ENCODE measurements around the gene LRIT2. TPM values are rescaled to one million over a fixed set of nuclear protein-coding genes. Genes with fewer than 3 reads are reported as not detected.

The LRIT2 gene
- total RNA-seq, 1 experiment from 2014 or later: not detected

DNA sequence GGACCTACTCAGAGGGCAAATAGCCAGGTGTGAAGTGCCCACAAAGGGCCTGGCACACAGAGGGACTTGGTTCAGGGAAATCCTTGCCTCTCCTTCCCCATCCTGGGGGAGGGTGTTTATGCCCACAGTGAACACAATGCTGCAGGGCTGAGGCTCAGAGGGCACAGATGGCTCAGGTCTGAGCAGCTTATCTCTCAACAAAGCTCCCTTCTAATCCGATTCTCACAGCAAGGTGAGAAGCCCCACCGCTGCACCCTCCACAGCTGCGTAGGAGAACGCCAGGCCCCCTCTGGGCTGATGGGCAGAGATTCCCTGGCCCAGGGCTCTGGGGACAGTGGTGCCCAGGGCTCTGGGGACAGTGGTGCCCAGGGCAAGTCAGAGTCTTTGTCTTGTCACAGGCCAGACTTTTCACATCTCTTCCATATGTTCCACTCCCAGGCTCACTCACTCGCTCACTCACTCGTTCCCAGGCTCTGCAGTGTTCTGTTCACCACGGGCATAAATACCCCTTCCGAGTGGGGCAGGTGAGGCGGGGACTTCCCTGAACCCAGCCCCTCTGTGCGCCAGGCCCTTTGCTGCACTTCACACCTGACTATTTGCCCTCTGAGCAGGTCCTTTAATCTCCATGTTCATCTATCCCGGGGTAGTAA, 39.7 kb downstream of the LRIT2 start:
- ChIA-PET POLR2A (no interaction called here), CTCF (interaction anchor here (1.6 kb wide), 1 partner anchor 38 kb away, joined by 9 read pairs; no protein-coding TSS in a partner anchor)
- H3K36me3 Mint-ChIP-seq: peaks cover 7% of the 10 kb centered on the region
- ATAC-seq (no peak), DNase-seq (ENCODE audit: low spot score) (no peak)
- no peaks in the 10 kb centered on the region for H3K4me1 Mint-ChIP-seq
- H3K27me3 Mint-ChIP-seq (ENCODE audit: low read depth): peaks cover 2% of the 10 kb centered on the region
- no peak for TF ChIP-seq GTF2I (CRISPR knock-in tag; conservative IDR thresholded peaks at IDR 0.05)
- no peak for TF ChIP-seq PRRX2 (CRISPR knock-in tag; IDR thresholded peaks at IDR 0.05)
- no peak for TF ChIP-seq NR1H2 (CRISPR knock-in tag; IDR thresholded peaks at IDR 0.05)
- no peak for TF ChIP-seq NFATC4 (CRISPR knock-in tag; IDR thresholded peaks at IDR 0.05)
- TF ChIP-seq, protein P1, sequence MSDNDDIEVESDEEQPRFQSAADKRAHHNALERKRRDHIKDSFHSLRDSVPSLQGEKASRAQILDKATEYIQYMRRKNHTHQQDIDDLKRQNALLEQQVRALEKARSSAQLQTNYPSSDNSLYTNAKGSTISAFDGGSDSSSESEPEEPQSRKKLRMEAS (CRISPR knock-in tag; IDR thresholded peaks at IDR 0.05): no peak
- no peak for TF ChIP-seq TEAD4 (CRISPR knock-in tag; IDR thresholded peaks at IDR 0.05)
- TF ChIP-seq JUN (CRISPR knock-in tag; IDR thresholded peaks at IDR 0.05): no peak
- TF ChIP-seq JAZF1 (CRISPR knock-in tag; IDR thresholded peaks at IDR 0.05): no peak
- TF ChIP-seq, protein P2, sequence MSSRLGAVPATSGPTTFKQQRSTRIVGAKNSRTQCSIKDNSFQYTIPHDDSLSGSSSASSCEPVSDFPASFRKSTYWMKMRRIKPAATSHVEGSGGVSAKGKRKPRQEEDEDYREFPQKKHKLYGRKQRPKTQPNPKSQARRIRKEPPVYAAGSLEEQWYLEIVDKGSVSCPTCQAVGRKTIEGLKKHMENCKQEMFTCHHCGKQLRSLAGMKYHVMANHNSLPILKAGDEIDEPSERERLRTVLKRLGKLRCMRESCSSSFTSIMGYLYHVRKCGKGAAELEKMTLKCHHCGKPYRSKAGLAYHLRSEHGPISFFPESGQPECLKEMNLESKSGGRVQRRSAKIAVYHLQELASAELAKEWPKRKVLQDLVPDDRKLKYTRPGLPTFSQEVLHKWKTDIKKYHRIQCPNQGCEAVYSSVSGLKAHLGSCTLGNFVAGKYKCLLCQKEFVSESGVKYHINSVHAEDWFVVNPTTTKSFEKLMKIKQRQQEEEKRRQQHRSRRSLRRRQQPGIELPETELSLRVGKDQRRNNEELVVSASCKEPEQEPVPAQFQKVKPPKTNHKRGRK (CRISPR knock-in tag; IDR thresholded peaks at IDR 0.05; ENCODE audit: borderline replicate concordance): no peak
- TF ChIP-seq, protein P3, sequence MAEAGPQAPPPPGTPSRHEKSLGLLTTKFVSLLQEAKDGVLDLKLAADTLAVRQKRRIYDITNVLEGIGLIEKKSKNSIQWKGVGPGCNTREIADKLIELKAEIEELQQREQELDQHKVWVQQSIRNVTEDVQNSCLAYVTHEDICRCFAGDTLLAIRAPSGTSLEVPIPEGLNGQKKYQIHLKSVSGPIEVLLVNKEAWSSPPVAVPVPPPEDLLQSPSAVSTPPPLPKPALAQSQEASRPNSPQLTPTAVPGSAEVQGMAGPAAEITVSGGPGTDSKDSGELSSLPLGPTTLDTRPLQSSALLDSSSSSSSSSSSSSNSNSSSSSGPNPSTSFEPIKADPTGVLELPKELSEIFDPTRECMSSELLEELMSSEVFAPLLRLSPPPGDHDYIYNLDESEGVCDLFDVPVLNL (CRISPR knock-in tag; IDR thresholded peaks at IDR 0.05; ENCODE audit: borderline replicate concordance, low read depth): no peak
- TF ChIP-seq, protein P4, sequence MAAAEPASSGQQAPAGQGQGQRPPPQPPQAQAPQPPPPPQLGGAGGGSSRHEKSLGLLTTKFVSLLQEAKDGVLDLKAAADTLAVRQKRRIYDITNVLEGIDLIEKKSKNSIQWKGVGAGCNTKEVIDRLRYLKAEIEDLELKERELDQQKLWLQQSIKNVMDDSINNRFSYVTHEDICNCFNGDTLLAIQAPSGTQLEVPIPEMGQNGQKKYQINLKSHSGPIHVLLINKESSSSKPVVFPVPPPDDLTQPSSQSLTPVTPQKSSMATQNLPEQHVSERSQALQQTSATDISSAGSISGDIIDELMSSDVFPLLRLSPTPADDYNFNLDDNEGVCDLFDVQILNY (CRISPR knock-in tag; IDR thresholded peaks at IDR 0.05): no peak
- no peak for TF ChIP-seq ZNF232 (CRISPR knock-in tag; IDR thresholded peaks at IDR 0.05)
- TF ChIP-seq EMX1 (CRISPR knock-in tag; IDR thresholded peaks at IDR 0.05): no peak
- TF ChIP-seq MYBL2 (CRISPR knock-in tag; IDR thresholded peaks at IDR 0.05): no peak
- TF ChIP-seq CBFB (CRISPR knock-in tag; IDR thresholded peaks at IDR 0.05; ENCODE audit: low read depth): no peak
- no peak overlapping the region for H3K4me3 Mint-ChIP-seq
- no peak overlapping the region for H3K27ac Mint-ChIP-seq
- H3K9me3 Mint-ChIP-seq: peaks cover 14% of the 10 kb centered on the region

DNA sequence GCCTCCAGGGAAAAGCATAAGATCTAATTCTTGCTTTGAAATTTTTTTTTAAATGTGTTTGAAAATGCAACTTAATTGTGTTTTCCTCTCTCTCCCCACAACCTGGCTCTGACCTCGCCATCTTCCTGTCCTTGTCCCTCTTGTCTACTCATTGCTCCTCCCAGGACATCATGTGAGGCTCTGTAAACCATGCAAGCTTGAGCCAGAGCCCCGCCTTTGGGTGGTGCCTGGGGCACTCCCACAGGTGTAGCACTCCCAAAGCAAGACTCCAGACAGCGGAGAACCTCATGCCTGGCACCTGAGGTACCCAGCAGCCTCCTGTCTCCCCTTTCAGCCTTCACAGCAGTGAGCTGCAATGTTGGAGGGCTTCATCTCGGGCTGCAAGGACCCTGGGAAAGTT, 40.8 kb downstream of the LRIT2 start:
- ChIA-PET POLR2A (no interaction called here), CTCF (interaction anchor here (0.5 to 1.6 kb wide), 2 partner anchors 37 to 158 kb away, joined by 3 to 9 read pairs; no protein-coding TSS in a partner anchor)
- DNase-seq (ENCODE audit: low spot score): no peak
- Mint-ChIP-seq H3K27me3 (ENCODE audit: low read depth) (peaks cover 5% of the 10 kb centered on the region), H3K4me3 (no peak overlapping the region), H3K27ac (no peak overlapping the region), H3K9me3 (peaks cover 16% of the 10 kb centered on the region), H3K4me1 (no peaks in the 10 kb centered on the region), H3K36me3 (peaks cover 10% of the 10 kb centered on the region)
- peak; percentile 55 for ATAC-seq
- TF ChIP-seq CREB1 (CRISPR knock-in tag; IDR thresholded peaks at IDR 0.05) (no peak), SOX15 (CRISPR knock-in tag; IDR thresholded peaks at IDR 0.05) (no peak), ZNF416 (CRISPR knock-in tag; IDR thresholded peaks at IDR 0.05) (no peak)
- TF ChIP-seq, protein P5, sequence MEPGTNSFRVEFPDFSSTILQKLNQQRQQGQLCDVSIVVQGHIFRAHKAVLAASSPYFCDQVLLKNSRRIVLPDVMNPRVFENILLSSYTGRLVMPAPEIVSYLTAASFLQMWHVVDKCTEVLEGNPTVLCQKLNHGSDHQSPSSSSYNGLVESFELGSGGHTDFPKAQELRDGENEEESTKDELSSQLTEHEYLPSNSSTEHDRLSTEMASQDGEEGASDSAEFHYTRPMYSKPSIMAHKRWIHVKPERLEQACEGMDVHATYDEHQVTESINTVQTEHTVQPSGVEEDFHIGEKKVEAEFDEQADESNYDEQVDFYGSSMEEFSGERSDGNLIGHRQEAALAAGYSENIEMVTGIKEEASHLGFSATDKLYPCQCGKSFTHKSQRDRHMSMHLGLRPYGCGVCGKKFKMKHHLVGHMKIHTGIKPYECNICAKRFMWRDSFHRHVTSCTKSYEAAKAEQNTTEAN (CRISPR knock-in tag; IDR thresholded peaks at IDR 0.05): no peak
- TF ChIP-seq, protein P6, sequence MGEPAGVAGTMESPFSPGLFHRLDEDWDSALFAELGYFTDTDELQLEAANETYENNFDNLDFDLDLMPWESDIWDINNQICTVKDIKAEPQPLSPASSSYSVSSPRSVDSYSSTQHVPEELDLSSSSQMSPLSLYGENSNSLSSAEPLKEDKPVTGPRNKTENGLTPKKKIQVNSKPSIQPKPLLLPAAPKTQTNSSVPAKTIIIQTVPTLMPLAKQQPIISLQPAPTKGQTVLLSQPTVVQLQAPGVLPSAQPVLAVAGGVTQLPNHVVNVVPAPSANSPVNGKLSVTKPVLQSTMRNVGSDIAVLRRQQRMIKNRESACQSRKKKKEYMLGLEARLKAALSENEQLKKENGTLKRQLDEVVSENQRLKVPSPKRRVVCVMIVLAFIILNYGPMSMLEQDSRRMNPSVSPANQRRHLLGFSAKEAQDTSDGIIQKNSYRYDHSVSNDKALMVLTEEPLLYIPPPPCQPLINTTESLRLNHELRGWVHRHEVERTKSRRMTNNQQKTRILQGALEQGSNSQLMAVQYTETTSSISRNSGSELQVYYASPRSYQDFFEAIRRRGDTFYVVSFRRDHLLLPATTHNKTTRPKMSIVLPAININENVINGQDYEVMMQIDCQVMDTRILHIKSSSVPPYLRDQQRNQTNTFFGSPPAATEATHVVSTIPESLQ (CRISPR knock-in tag; IDR thresholded peaks at IDR 0.05): no peak
- TF ChIP-seq, protein P7, sequence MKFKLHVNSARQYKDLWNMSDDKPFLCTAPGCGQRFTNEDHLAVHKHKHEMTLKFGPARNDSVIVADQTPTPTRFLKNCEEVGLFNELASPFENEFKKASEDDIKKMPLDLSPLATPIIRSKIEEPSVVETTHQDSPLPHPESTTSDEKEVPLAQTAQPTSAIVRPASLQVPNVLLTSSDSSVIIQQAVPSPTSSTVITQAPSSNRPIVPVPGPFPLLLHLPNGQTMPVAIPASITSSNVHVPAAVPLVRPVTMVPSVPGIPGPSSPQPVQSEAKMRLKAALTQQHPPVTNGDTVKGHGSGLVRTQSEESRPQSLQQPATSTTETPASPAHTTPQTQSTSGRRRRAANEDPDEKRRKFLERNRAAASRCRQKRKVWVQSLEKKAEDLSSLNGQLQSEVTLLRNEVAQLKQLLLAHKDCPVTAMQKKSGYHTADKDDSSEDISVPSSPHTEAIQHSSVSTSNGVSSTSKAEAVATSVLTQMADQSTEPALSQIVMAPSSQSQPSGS (CRISPR knock-in tag; IDR thresholded peaks at IDR 0.05; ENCODE audit: borderline replicate concordance, low read depth): no peak
